HG03108 (cell line): ENCODE results near the gene TGM3.

Experiments used
- ATAC-seq: cut with Tn5 transposase; IDR thresholded peaks from one replicate; pipeline ENCODE4 v1.9.1; 2021; ENCODE audit warnings: moderate library complexity; ENCODE audit not compliant: unreplicated experiment

TGM3 gene

GRCh38 chr20:2373098-2373497, 77.3 kb downstream of the TGM3 start:
- ATAC-seq = no peak

GRCh38 chr20:2374346-2375125, 78.7 kb downstream of the TGM3 start:
- no peak for ATAC-seq

- no peak for ATAC-seq
Measured at GRCh38 chr20:2378893-2379292, 83.1 kb downstream of the TGM3 start.

GRCh38 chr20:2379511-2380229, 83.9 kb downstream of the TGM3 start:
- ATAC-seq = no peak

GRCh38 chr20:2380601-2381000, 84.8 kb downstream of the TGM3 start, which contains the start of gene TGM6:
TSS of gene TGM6 (plus strand) at chr20:2380901. CDS start at chr20:2380969, 68 bp downstream.
- no peak for ATAC-seq

GRCh38 chr20:2381303-2381702, 85.5 kb downstream of the TGM3 start:
- ATAC-seq = no peak

- ATAC-seq = no peak
Measured at GRCh38 chr20:2382833-2383232, 87.0 kb downstream of the TGM3 start.

- ATAC-seq = no peak
Measured at GRCh38 chr20:2385026-2385425, 89.2 kb downstream of the TGM3 start.

GRCh38 chr20:2385496-2385895, 89.7 kb downstream of the TGM3 start:
- no peak for ATAC-seq

- ATAC-seq = no peak
Measured at GRCh38 chr20:2386516-2387179, 90.8 kb downstream of the TGM3 start.

GRCh38 chr20:2387180-2387577, 91.4 kb downstream of the TGM3 start:
- ATAC-seq = no peak

- ATAC-seq = no peak
Measured at GRCh38 chr20:2387580-2387979, 91.8 kb downstream of the TGM3 start.
